Stimulated activated CD4-positive, alpha-beta T cell treated with anti-CD3 and anti-CD28 coated beads, Interleukin-2, amount 100 ng/mL, for 4 hours (primary cell): ENCODE results near the gene FAM181A.

Experiments used
- DNase-seq: peaks from one replicate; pipeline ENCODE4 v3.0.0-alpha.2; 2020; ENCODE audit warnings: low read depth

The FAM181A gene

DNA sequence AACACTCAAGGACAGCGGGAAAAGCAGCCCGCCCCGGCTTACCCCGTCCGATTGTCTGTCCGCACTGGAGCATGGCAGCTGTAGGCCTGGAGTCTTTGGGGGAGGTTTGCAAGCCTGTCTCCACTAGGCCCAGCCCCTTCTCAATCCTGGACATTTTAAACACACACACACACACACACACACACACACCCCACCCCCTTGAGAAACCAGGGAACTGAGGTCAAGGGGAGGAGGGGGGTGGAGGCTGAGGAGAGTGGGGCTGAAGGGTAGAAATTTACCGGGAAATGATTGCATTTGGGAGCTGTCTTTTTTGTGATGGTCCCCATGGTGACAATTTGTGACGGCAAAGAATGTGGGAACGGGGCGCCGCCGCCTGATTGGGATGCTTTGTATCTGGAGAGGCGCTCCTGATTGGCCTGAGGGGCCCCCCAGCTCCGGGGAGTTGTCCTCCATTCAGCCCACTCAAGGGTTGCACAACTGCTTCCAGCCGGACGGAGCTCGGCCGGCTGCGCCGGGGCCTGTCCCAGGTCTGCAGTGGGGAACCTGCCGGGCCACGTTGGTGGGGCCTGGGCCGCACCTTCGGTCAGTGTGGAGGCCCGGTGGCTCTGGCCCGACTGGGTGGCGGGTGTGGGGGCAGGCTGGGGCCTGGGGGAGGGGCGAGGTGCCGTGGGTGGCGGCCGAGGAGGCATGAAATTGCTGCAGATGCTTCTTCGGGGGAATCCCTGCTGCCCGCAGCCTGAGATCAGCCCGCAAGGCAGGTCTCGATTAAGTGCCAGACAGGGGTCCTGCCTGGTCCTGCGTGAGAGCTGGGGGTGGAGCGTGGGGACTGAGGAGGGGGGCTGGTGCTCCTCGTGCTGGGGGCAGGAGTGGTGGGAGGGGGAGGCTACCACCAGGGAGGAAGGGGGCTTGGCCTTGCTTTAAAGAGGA lies at the start of gene FAM181A:
TSS of gene FAM181A (plus strand) at position 472 of the 927 bp plus-strand sequence. CDS start 942 bp downstream, outside the sequence.
- no peak for DNase-seq

DNA sequence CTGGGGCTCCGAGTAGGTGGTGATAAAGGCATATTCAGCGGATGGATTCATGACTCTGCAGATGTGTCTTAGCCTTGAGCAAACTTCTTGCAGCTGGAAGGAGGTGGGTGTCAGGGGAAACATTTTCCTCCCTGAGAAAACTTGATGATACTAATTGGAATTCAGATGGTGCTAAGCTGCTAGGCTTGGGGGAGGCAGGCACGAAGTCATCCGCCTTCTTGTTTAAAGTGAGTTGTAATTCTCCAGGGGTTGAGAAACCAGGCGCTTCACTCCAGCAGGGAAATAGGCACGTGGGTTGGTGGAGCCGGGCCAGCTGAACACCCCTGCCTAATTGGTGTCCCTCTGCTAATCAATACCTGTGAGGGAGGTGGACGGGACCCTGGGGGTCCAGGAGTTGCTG lies 48.9 kb upstream of the FAM181A start:
- no peak for DNase-seq

DNA sequence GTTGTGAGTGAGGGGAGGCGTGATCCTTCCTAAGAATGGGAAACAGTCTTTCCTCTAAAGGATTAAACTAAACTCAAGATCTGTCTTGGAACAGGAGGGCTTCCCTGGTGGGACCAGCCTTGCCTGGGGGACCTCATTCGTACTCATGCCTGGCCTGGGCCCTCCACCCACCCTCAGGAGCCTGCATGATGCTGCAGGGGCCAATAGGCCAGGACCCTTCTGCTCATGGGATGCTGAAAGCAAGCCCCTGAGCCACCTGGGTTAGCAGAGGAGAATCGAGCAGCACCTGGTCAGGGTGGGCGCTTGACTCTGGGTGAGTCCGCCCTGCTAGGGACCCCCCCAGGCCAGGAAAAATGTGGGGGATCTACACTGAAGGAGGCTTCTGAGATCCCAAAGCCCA lies 48.3 kb upstream of the FAM181A start:
- no peak for DNase-seq

DNA sequence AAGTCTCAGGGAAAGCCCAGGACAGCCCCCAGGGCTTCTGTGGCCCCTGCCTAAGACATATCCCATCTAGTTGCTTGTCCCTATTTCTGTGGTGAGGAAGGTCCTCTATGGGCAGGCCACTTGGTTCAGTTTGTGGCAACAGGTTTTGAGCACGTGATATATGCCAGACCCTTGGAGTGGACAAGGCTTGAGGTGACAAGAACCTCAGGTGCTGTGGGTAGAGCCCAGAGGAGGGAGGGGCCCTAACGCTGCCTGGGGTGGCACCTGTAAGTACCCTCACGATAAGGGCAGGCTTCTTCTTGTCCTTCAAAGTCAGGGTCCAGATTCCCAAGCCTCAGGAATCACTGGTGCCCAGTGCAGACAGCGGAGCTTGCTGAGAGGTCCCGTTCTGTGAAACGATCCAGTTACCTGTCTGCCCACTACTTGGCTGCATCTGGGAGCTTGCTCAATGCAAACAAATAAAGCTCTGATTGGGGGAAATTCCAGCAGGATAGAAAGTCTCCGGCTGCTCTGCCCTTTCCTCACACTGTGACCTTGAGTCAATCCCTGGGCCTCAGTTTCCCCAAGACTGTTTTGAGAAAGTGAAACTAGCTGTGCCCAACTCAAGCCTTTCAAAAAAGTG lies 47.7 kb upstream of the FAM181A start:
- DNase-seq = no peak

DNA sequence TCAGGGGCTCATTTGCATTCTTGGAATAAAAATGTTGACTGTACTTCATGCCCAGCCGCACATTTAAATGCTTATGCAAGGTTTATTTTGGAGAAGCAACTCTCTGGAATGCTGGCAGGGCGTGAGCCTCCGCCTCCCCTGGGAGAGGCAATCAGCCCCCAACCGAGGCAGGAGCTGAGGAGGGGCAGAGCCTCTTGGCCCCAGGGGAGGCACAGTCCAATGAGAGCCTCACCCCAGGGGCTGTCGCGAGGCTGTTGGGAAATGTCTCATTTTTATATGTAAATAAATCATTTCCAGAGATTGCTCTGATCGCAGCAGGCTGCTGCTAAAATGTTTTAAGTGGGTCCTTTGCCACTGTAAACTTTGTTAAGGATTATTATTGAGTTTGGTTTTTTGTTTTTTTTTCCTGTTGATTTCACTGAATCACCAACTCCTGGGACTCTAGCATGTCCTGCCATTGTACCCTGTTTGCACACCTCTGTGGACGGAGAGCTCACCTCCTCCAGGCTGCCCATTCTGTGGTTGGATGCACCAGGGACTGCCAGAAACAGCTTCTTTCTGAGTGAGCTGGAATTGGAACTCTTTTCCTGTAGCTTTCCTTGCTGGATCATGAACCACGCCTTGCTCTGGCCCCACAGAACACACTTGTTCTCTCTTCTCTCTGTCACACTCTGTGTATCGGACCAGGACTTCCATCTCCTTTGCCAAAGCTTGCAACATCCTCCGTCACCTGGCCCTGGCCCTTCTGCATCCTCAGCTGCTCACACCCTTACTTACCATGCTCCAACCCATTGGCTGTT lies 46.9 kb upstream of the FAM181A start:
- DNase-seq = no peak

DNA sequence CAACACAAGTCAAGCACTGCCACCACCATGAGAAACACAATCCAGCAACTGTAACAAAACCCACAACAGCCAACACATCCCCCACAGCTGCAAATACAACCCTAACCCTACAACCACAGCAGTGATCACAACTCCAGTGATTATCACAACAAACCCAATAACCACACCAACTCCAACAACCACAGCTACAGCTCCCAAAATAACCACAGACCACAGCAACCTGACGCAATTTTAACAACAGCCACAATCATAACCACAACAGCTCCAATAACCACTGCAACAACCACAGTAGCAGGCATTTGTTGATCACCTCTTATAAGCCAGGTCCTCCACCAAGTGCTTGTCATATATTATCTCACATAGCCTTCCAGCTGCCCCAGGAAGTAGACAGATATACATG lies 42.2 kb upstream of the FAM181A start:
- no peak for DNase-seq

DNA sequence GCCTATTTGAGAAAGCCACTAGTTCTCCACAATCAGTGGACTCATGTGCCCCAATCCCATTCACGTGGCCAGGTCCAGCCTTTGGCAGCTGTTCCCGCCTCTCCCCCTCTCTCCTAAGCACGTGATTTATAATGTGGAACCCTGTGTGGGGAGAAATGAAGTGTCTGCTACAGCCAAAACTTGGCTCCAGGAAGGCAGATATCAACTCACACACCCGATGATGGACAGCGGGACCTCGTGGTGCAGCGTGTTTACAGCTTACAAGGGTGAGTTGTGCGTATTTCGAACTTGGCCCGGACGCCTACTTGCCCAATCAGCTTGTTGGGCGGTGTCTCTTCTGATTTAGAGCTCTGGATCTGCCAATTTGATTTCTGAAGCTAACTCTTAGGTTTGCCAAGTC lies 38.1 kb upstream of the FAM181A start:
- no peak for DNase-seq

DNA sequence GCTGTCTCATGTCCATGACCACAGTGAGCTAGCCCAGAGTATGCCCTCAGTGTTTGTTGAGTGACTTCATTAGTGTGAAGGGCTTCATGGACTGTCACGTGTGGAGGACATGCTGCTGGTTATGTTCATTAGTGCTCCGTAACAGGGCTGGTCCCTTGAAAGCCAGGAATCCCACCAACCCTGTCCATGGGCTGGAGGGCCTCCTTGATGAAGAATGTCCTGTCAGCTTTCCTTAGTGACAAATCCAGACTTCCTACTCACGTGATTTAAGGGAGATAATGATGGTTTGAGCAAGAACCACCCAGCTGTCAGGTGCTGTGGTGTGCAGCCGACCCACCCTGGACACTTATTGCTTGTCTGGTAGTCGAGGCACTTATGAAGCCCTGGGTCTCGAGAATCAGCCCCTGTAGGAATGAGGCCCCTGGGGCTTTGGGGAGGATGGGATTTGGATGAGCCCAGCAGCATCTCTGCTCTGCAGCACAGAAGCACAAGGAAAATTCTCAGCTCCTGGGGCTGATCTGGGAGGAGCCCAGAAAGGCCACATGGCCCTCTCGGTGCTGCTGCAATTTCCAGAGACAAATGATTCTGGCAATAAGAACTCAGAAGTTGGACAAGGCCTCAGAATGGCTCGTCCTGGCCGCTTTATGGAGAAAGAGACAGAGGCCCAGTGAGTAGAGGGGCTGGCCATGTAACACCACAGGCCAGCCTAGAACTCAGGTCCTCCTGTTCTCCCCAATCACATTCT lies 37.2 kb upstream of the FAM181A start:
- DNase-seq = no peak

DNA sequence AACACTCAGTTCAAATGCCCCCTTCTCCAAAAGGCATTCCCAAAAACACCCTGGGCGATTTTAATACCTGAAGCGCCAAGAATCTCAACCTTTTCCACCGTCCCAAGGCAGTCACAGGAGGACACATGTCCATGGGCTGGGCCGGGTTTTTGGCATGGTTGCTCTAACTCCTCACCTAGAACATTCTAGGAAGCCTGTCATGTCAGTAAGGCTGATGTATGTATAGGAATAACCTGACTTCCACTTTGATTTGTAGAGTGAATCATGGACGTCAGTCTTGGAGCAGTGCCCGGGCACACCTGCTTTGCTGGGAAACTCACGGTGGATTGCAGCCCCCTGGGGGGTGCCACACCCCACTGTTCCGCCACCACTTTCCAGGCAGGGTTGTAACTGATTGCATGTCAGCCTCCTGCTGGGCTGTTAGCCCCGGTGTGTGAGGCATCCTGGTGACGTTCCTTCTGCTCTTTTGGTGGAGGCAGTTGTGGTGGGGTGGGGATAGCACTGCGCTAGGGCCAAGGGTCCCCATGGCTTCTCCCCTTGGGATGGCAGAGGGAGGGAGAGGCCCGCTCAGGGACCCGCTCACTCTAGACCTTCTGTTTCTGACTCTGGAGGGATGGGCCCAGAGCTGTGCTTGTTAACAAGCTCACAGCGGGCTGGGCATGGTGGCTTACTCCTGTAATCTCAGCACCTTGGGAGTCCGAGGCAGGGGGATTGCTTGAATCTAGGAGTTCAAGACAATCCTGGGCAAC lies 35.2 kb upstream of the FAM181A start:
- no peak for DNase-seq

DNA sequence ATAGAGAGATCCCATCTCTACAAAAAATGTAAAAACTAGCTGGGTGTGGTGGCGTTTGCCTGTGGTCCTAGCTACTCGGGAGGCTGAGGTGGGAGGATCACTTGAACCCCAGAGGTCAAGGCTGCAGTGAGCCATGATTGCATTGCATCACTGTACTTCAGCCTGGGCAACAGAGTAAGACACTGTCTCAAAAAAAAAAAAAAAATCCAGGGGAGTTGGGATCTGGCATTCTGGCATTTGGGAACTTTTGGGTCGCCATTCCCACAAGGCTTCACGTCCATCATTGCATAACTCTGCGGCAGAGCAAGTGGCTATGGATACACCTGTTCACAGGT lies 34.7 kb upstream of the FAM181A start:
- no peak for DNase-seq

DNA sequence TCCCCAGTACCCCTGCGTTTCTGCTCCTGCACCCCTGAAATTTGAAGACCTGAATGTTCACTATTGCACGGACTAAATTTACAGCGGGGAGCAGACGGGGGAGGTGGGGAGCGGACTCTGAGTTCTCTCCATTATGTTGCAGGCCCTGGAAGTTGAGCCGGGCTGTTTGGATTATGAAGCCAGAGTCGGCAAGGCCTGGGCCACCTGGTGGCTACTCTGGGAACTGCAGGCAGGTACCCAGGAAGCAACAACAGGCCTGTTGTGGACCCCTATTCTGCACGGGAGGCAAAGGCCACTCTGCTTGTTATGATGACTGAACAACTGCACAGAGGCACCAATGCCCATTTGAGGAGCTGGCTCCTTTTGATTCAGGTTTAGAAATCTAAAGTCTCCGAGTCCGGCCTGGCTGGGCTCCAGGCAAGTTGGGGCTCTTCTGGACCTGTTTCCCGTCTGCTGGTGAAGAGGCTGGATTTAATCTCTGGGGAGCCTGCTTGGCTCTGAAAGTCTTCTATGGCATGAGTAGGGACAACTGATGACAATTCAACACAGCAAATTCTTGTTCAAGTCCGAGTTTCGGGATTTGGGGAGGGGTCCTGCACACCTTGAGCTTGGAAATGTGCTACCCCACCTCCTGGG lies 34.1 kb upstream of the FAM181A start:
- peak; percentile 36 for DNase-seq

DNA sequence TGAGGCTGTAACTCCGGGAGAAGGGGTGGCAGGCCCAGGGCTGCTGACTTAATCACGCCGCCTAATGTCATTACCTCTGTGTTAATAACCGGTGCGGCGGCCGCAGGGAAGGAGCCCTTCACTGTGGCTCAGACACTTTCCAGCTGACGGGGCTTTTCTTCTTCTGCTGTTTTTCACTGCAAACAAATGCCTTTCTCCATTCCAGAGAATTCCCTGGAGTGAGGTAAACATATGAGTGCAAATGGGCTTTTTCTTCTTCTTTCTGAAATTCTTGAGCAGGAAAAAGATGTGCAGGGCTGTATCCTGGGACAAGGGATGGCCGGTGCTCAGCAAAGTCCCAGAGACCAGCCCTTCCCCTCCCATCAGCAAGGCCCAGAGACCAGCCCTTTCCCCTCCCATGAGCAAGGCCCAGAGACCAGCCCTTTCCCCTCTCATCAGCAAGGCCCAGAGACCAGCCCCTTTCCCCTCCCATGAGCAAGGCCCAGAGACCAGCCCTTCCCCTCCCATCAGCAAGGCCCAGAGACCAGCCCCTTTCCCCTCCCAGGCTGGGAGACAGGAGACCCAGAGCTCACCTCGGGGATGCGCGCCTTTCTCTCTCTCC lies 33.4 kb upstream of the FAM181A start:
- no peak for DNase-seq

DNA sequence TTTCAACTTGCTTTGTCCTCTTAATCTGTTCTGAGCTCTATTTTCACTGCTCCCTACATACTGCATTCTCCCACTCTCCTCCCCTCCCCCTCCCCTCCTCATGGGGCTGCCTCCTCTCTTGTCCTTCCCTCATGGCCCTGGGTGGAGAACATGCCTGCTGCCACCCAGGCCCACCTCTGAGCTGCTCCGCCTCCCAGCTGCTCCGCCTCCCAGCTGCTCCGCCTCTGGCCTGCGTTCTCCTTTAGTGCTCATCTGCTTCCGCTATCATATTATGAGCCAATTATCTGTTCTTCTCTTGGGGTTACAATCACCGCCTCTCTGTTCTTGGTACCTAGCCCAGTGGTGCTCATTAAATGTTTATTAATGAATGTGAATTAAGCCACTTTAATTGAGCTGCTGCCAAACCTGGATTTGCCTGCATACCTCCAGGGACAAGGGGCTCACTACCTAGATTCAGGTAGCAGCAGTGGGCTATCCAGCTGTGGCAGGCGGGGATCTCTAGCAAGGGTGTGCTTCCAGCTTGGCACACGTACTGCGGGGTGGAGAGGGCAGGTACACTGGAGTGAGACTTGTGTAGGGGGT lies 32.0 kb upstream of the FAM181A start:
- DNase-seq = no peak

DNA sequence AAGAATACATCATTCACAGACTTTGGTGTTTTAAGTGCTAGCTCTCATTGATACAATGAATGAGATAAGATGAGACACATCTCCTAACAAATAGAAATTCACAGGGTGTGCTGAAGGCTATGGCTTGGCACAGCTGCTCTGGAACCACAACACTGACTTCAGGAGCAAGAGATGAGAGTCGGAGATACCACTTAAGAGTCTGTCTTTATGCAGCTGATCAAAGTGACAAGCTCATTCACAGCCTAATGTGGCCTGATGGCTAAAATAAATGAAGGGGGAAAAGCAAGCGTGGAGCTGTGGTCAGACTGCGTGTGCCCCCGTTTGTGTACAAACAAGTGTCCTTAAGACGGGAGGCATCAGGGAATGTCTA lies 29.7 kb upstream of the FAM181A start:
- no peak for DNase-seq

DNA sequence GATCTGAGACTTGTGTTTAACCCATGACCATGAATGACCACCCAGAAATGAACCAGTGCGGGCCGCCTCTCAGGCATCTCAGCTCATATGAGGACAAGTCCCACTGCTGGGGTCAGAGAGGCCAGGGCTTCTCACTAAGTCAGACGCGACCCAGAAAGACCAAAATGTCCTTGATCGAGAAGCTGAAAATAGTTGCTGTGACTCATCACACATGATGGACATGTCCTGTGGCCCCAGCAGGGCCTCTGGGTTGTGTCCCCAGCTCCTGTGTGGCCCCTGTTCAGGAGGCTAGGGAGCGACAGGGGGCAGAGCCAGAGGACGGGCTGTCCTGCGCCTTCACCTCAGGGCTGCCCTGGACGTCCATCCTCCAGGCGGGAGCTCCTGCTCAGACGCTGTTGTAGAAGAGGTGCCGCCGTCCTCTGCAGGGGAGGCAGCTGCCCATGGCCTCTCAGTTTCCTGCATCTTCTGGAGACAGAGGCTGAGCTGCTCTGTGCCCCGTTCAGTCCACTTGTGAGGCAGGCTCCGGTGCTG lies 29.0 kb upstream of the FAM181A start:
- DNase-seq = no peak

DNA sequence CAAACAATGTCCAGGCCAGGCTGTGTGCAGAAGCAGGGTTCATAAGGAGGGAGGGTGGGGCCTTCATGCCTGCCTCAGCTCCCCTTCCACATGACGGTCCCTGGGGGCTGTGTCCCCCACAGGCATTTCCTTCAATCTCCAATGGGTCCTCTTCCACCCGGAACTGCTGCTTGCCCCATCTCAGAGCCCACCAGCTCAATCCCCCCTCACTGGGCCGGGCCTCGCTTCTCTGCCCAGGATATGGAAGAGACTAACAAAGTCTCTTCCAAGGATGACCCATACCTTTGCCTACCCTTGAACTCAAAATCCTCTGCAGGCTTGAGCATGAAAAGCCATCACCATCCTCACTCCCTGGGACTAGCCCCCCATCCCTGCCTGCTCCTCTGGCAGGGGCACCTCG lies 28.4 kb upstream of the FAM181A start:
- no peak for DNase-seq

DNA sequence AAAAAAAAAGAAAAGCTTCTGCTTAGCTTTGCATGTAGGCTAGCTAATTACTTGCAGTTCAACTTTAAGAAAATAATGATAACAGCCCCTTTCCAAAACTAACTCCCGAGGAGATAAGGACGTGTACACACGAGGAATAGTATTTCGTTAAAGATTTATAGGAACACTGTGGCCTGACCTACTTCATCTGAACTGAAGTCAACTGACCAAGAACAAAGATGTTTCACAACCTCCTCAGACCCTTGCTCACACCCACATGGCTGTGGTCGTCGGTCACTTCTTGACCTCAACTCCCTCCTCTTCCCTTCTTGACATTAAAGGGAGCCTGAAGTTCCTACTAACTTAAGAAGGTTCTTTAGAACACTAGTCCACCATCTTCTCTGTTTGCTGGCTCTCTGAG lies 25.3 kb upstream of the FAM181A start:
- DNase-seq = no peak

DNA sequence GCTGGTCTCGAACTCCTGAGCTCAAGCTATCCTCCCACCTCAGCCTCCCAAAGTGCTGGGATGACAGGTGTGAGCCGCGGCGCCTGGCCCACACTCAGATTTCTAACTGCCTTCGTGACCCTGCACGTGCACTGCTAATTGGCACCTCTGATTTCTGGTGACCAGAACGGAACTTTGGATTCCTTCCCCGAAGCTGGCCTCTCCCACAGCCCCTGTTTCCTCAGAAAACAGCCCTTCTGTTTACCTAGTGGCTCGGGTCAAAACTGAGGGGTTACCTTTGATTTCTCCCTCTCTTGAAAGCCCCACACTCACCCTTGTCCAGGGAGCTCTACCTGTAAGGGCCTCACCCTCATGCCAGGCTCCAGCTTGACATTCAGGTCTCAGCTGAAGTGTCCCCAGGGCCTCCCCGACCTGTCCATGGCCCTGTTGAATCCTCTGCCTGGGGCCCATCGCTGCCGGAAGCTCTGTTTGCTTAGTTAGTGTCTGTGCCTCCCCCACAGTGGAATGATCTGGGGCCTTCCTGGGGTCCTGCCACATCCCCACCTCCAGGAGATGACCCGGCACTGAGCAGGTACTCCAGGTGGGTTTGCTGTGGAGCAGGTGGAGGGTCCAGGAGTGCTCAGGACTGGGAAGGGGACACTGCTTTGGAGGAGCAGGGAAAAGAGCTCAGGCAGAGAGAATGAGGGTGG lies 24.4 kb upstream of the FAM181A start:
- no peak for DNase-seq
